PC-3 (cell line): Measurements from ENCODE around the gene MIEF1. TPM values are rescaled to one million over a fixed set of nuclear protein-coding genes. Genes with fewer than 3 reads are reported as not detected.

ENCODE experiments used
- ATAC-seq: fragments of 200-7000 bp; cut with Tn5 transposase; 2 replicates; pipeline ENCODE4 v1.9.1; 2020; ENCODE audit warnings: mild to moderate bottlenecking, moderate library complexity
- BruUV-seq: library from RNA; stranded (reverse); fragments of 400-500 nt; replicated peaks from 2 replicates; lab custom pipeline; 2021; lab: Mats Ljungman, UMichigan
- CTCF ChIA-PET: fragments of 300-600 bp; sonication (Branson Sonifier 250); formaldehyde crosslinking; loops from one replicate; lab custom pipeline; 2022; ENCODE audit warnings: antibody characterized with exemption; lab: Charles Lee
- POLR2A ChIA-PET: fragments of 300-600 bp; sonication (Branson Sonifier 250); formaldehyde crosslinking; loops from one replicate; lab custom pipeline; 2022; ENCODE audit warnings: antibody characterized with exemption; ENCODE audit not compliant: unreplicated experiment; lab: Charles Lee
- DNase-seq: peaks from one replicate; pipeline ENCODE4 v3.0.0-alpha.2; 2015
- H2AFZ ChIP-seq: fragments of 300-600 bp; sonication (generic); 2 replicates; pipeline ENCODE4 v1.6.0; 2016; ENCODE audit warnings: antibody characterized with exemption, low read length
- H3F3A ChIP-seq: fragments of 300-600 bp; sonication (generic); one replicate; pipeline ENCODE4 v1.6.0; 2017; ENCODE audit warnings: antibody characterized with exemption, low read length, control low read depth, mild to moderate bottlenecking; ENCODE audit not compliant: unreplicated experiment
- H3K27ac ChIP-seq: fragments of 300-600 bp; sonication (generic); 2 replicates; pipeline ENCODE4 v1.5.1; 2016; ENCODE audit warnings: mild to moderate bottlenecking, low read length
- H3K27me3 ChIP-seq: fragments of 300-600 bp; sonication (generic); 2 replicates; pipeline ENCODE4 v1.6.1; 2016; ENCODE audit warnings: low read length, mixed read lengths
- H3K36me3 ChIP-seq: fragments of 300-600 bp; sonication (generic); 2 replicates; pipeline ENCODE4 v1.6.1; 2016; ENCODE audit warnings: low read depth, mixed run types, low read length, mixed read lengths
- H3K4me1 ChIP-seq: fragments of 300-600 bp; sonication (generic); 2 replicates; pipeline ENCODE4 v1.5.1; 2016; ENCODE audit warnings: low read length; ENCODE audit not compliant: insufficient read depth
- H3K4me2 ChIP-seq: fragments of 300-600 bp; sonication (generic); 2 replicates; pipeline ENCODE4 v1.6.0; 2016; ENCODE audit warnings: low read length
- H3K4me3 ChIP-seq: fragments of 300-600 bp; sonication (generic); 2 replicates; pipeline ENCODE4 v1.5.1; 2016; ENCODE audit warnings: mild to moderate bottlenecking, low read length, mixed read lengths
- H3K79me2 ChIP-seq: fragments of 300-600 bp; sonication (generic); 2 replicates; pipeline ENCODE4 v1.6.1; 2017; ENCODE audit warnings: low read length, mixed read lengths
- H3K9ac ChIP-seq: fragments of 300-600 bp; sonication (generic); 2 replicates; pipeline ENCODE4 v1.6.0; 2016; ENCODE audit warnings: mild to moderate bottlenecking, low read length
- H3K9me2 ChIP-seq: fragments of 300-600 bp; sonication (generic); replicated peaks from 2 replicates; pipeline ENCODE4 v1.6.1; 2016; ENCODE audit warnings: mixed run types, low read length, mixed read lengths
- H3K9me3 ChIP-seq: fragments of 300-600 bp; sonication (generic); 2 replicates; pipeline ENCODE4 v1.6.1; 2016; ENCODE audit warnings: low read length, mixed read lengths
- H4K20me1 ChIP-seq: fragments of 300-600 bp; sonication (generic); 2 replicates; pipeline ENCODE4 v1.6.1; 2016; ENCODE audit warnings: low read length, mixed read lengths
- CTCF ChIP-seq: fragments of 300-600 bp; sonication (generic); conservative IDR thresholded peaks from 2 replicates; pipeline ENCODE4 v1.5.1; 2017; ENCODE audit warnings: antibody characterized with exemption, low read depth, mild to moderate bottlenecking, low read length
- EZH2 ChIP-seq: fragments of 300-600 bp; sonication (generic); IDR thresholded peaks from one replicate; pipeline ENCODE4 v1.6.1; 2017; ENCODE audit warnings: antibody characterized with exemption, mild to moderate bottlenecking, low read length; ENCODE audit not compliant: unreplicated experiment
- EZH2phosphoT487 ChIP-seq: fragments of 300-600 bp; sonication (generic); IDR thresholded peaks from 2 replicates; pipeline ENCODE4 v1.6.1; 2018; ENCODE audit warnings: mild to moderate bottlenecking, antibody characterized with exemption, low read length, borderline replicate concordance
- intact Hi-C: fragments of 100-400 bp; cut with micrococcal nuclease; formaldehyde crosslinking; loops from 2 replicates; pipeline ENCODE4 v1.9.0; 2023
- total RNA-seq: library from RNA; depleted of rRNA; stranded (reverse); fragments of >200 nt; gene quantifications from 2 replicates; pipeline ENCODE4 v1.2.3, GENCODE V29; 2014

MIEF1 gene
- total RNA-seq, 1 experiment from 2014 or later: 23.2 TPM

GRCh38 chr22:39537975-39538374 lies 35.9 kb downstream of the MIEF1 start:
- BruUV-seq: no TSS peak
- Histone ChIP-seq H3K27ac (no peak overlapping the region), H3K36me3 (no peaks in the 10 kb centered on the region), H3K4me2 (no peak overlapping the region), H3K4me3 (no peak overlapping the region), H2AFZ (no peak overlapping the region), H3K9me2 (no peaks in the 10 kb centered on the region), H3K79me2 (no peaks in the 10 kb centered on the region), H4K20me1 (no peaks in the 10 kb centered on the region), H3K27me3 (no peaks in the 10 kb centered on the region), H3K9ac (no peak overlapping the region), H3F3A (no peaks in the 10 kb centered on the region), H3K4me1 (0 out of 2 replicates have a peak, but pooled peaks cover 4% of the 10 kb centered on the region), H3K9me3 (no peaks in the 10 kb centered on the region)
- POLR2A ChIA-PET: no interaction called here
- no peak for DNase-seq
- CTCF ChIA-PET: no interaction called here
- ATAC-seq: no peak
- no peak for TF ChIP-seq CTCF
- intact Hi-C loops: no loop called here

GRCh38 chr22:39543095-39543494 lies 41.0 kb downstream of the MIEF1 start:
- Histone ChIP-seq H3K36me3 (no peaks in the 10 kb centered on the region), H3K9ac (no peak overlapping the region), H3K27ac (no peak overlapping the region), H3K9me2 (no peaks in the 10 kb centered on the region), H3K4me2 (no peak overlapping the region), H4K20me1 (no peaks in the 10 kb centered on the region), H3K4me3 (no peak overlapping the region), H3K79me2 (no peaks in the 10 kb centered on the region), H3K9me3 (no peaks in the 10 kb centered on the region), H2AFZ (no peak overlapping the region), H3K4me1 (peaks cover 4% of the 10 kb centered on the region; the same call in 1 of the 2 replicates), H3K27me3 (no peaks in the 10 kb centered on the region), H3F3A (no peaks in the 10 kb centered on the region)
- TF ChIP-seq CTCF (peak; percentile 65), EZH2 (no peak), EZH2phosphoT487 (no peak)
- intact Hi-C loops: no loop called here
- DNase-seq (peak; percentile 19), ATAC-seq (peak; percentile 37; the same call in 1 of the 2 replicates)
- no TSS peak for BruUV-seq
- ChIA-PET CTCF (interaction anchor here (0.6 kb wide), 2 partner anchors 579 to 783 kb away, joined by 3 read pairs; no protein-coding TSS in a partner anchor), POLR2A (no interaction called here)

- TF ChIP-seq EZH2: no peak
- TF ChIP-seq CTCF: no peak
- TF ChIP-seq EZH2phosphoT487: no peak
Measured at GRCh38 chr22:39545386-39546365, 43.6 kb downstream of the MIEF1 start.

More at GRCh38 chr22:39545386-39546365, 43.6 kb downstream of the MIEF1 start:
- Histone ChIP-seq H3K79me2 (no peaks in the 10 kb centered on the region), H3K4me3 (no peak overlapping the region), H3K9ac (no peak overlapping the region), H3K27me3 (peaks cover 10% of the 10 kb centered on the region; the same call in 1 of the 2 replicates), H2AFZ (no peak overlapping the region), H4K20me1 (no peaks in the 10 kb centered on the region), H3K36me3 (no peaks in the 10 kb centered on the region), H3F3A (no peaks in the 10 kb centered on the region), H3K4me1 (peaks cover 4% of the 10 kb centered on the region; the same call in 1 of the 2 replicates), H3K9me2 (no peaks in the 10 kb centered on the region), H3K9me3 (no peaks in the 10 kb centered on the region), H3K27ac (no peak overlapping the region), H3K4me2 (no peak overlapping the region)
- no peak for ATAC-seq
- BruUV-seq: no TSS peak
- no peak for DNase-seq
- POLR2A ChIA-PET: no interaction called here
- CTCF ChIA-PET: no interaction called here
- intact Hi-C loops: no loop called here
